AG04449 (cell line): ENCODE measurements around the gene SYTL1.

ENCODE experiments used
- CTCF ChIA-PET: fragments of 350-600 bp; formaldehyde crosslinking; extraction: SDS; loops from one replicate; lab custom pipeline; 2021; ENCODE audit warnings: antibody characterized with exemption; lab: Yijun Ruan, JAX
- POLR2A ChIA-PET: fragments of 400-600, 350-600 bp; formaldehyde crosslinking; extraction: SDS; loops from one replicate; lab custom pipeline; 2020; ENCODE audit warnings: antibody characterized with exemption, inconsistent platforms; lab: Yijun Ruan, JAX
- DNase-seq: peaks from one replicate; pipeline ENCODE4 v3.0.0-alpha.2; 2010; ENCODE audit warnings: low read depth, low spot score
- H3K4me3 ChIP-seq: 2 replicates; pipeline ENCODE4 v1.5.1; 2011; ENCODE audit warnings: low read depth, mild to moderate bottlenecking, control low read depth, low read length
- CTCF ChIP-seq: IDR thresholded peaks from one replicate; pipeline ENCODE4 v1.5.1; 2011; ENCODE audit warnings: mild to moderate bottlenecking, moderate library complexity, low read length, control low read depth, inconsistent platforms; ENCODE audit not compliant: insufficient read depth; ENCODE audit errors: missing control alignments

The SYTL1 gene

GRCh38 chr1:27314169-27314568, 27.7 kb upstream of the SYTL1 start:
- H3K4me3 ChIP-seq = no peak overlapping the region
- DNase-seq = no peak
- POLR2A ChIA-PET = no interaction called here
- no peak for TF ChIP-seq CTCF
- CTCF ChIA-PET = interaction anchor here (0.6 to 15.9 kb wide), 9 partner anchors 15 to 216 kb away, joined by 3 to 257 read pairs (median 7); partner anchors contain the start of gene MAP3K6

GRCh38 chr1:27314737-27315136, 27.1 kb upstream of the SYTL1 start:
- ChIA-PET CTCF (interaction anchor here (0.6 to 15.9 kb wide), 6 partner anchors 16 to 81 kb away, joined by 3 to 257 read pairs (median 9); partner anchors contain the start of gene MAP3K6), POLR2A (no interaction called here)

GRCh38 chr1:27316860-27317259, 25.0 kb upstream of the SYTL1 start:
- POLR2A ChIA-PET = no interaction called here
- no peak overlapping the region for H3K4me3 ChIP-seq
- DNase-seq = no peak
- no peak for TF ChIP-seq CTCF
- CTCF ChIA-PET = interaction anchor here (0.6 to 15.9 kb wide), 8 partner anchors 9 to 80 kb away, joined by 3 to 257 read pairs (median 9); no protein-coding TSS in a partner anchor

More at GRCh38 chr1:27314737-27315136, 27.1 kb upstream of the SYTL1 start:
- H3K4me3 ChIP-seq = no peak overlapping the region
- TF ChIP-seq CTCF = no peak
- DNase-seq = no peak

DNA sequence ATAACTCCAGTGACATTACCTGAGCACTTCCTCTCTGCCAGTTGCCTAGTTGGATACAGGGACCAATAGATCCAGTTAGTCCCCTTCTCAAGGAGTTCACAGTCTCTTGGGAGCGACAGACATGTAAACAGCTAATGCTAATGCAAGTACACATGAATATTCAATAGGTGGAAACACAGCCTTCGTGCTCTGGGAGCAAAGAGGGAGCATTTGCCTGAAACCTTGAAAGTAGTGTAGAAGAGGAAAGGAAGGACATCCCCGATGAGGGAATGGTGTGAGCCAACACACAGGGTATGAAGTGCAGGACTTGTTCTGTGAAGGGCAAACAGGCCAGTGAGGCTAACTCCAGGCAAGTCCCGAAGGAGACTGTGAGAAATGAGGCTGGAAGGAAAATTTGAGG, 23.7 kb upstream of the SYTL1 start:
- POLR2A ChIA-PET = no interaction called here
- CTCF ChIA-PET = interaction anchor here (0.8 to 15.9 kb wide), 12 partner anchors 8 to 290 kb away, joined by 3 to 257 read pairs (median 7); partner anchors contain the start of gene MAP3K6
- H3K4me3 ChIP-seq = no peak overlapping the region
- DNase-seq = no peak
- no peak for TF ChIP-seq CTCF

DNA sequence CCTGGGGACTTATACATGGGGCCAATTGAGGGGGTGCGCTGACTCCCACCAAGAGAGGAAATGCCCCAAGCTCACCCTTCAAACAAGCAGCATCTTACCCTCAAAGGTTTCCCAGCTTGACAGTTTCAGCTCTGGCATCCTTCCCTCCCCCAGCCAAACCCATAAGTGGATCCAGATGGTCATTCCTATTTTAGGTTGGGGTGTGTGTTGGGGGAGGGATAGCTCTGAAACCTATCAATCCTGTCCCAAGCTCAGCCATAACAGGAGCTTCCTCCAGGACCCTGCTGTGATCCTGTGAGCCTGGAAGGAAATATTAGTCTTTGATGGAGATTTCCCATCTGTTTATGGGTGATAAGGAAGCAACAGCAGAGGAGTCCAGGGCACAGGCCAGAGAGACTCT, 23.2 kb upstream of the SYTL1 start:
- ChIA-PET CTCF (interaction anchor here (0.8 to 15.9 kb wide), 11 partner anchors 9 to 289 kb away, joined by 3 to 257 read pairs (median 7); partner anchors contain the start of gene MAP3K6), POLR2A (no interaction called here)
- no peak overlapping the region for H3K4me3 ChIP-seq
- no peak for TF ChIP-seq CTCF
- DNase-seq = no peak

GRCh38 chr1:27321813-27322568, 19.8 kb upstream of the SYTL1 start, which contains the start of gene TMEM222:
Gene TMEM222 (plus strand): TSS chr1:27322163. CDS start chr1:27322198, 35 bp downstream.
- TF ChIP-seq CTCF = peak; percentile 14
- H3K4me3 ChIP-seq = peak within 1 kb of the TSS; percentile 100
- POLR2A ChIA-PET = no interaction called here
- DNase-seq = peak; percentile 71
- CTCF ChIA-PET = interaction anchor here (0.9 to 15.9 kb wide), 7 partner anchors 12 to 66 kb away, joined by 4 to 257 read pairs (median 8); partner anchors contain the start of gene MAP3K6
